GM12892 (cell line): Measurements from ENCODE around the gene ZFHX3.

Source experiments
- POLR2A ChIP-seq: IDR thresholded peaks from 2 replicates; pipeline ENCODE4 v1.6.1; 2011; ENCODE audit warnings: low read depth, low read length, control low read depth
- POLR2AphosphoS5 ChIP-seq: IDR thresholded peaks from 2 replicates; pipeline ENCODE4 v1.6.1; 2011; ENCODE audit warnings: low read depth, low read length, control low read depth

- TF ChIP-seq POLR2AphosphoS5: no peak
- TF ChIP-seq POLR2A: no peak
These were observed 254.2 kb downstream of the ZFHX3 start for GRCh38 chr16:72793716-72794115.
